Caco-2 (cell line): ENCODE measurements around the gene NOBOX. TPM values are rescaled to one million over a fixed set of nuclear protein-coding genes. Genes with fewer than 3 reads are reported as not detected.

Experiments
- BruUV-seq: library from RNA; stranded (reverse); fragments of 400-500 nt; replicated peaks from 2 replicates; lab custom pipeline; 2021; lab: Mats Ljungman, UMichigan
- CTCF ChIA-PET: fragments of 300-600 bp; sonication (Branson Sonifier 250); formaldehyde crosslinking; loops from one replicate; lab custom pipeline; 2022; ENCODE audit warnings: antibody characterized with exemption; lab: Charles Lee
- POLR2A ChIA-PET: fragments of 300-600 bp; sonication (Branson Sonifier 250); formaldehyde crosslinking; loops from one replicate; lab custom pipeline; 2022; ENCODE audit warnings: antibody characterized with exemption; lab: Charles Lee
- DNase-seq, 2 experiments: peaks; one replicate each; pipeline versions ENCODE4 v3.0.0 to v3.0.0-alpha.2; 2020 to 2022
- H3K27me3 ChIP-seq: replicated peaks from 2 replicates; pipeline ENCODE4 v1.6.0; 2011; ENCODE audit warnings: low read length; ENCODE audit not compliant: control insufficient read depth, insufficient read depth
- H3K36me3 ChIP-seq: 2 replicates; pipeline ENCODE4 v1.5.1; 2011; ENCODE audit warnings: low read length; ENCODE audit not compliant: control insufficient read depth, insufficient read depth
- H3K4me1 ChIP-seq: fragments of 250-450 bp; sonication (Bioruptor Pico); 2 replicates; pipeline ENCODE4 v1.5.1; 2020; ENCODE audit warnings: mild to moderate bottlenecking
- H3K4me3 ChIP-seq: 2 replicates; pipeline ENCODE4 v1.5.1; 2011; ENCODE audit warnings: low read depth, mild to moderate bottlenecking, control low read depth, low read length
- H3K9me3 ChIP-seq: fragments of 250-450 bp; sonication (Bioruptor Pico); 2 replicates; pipeline ENCODE4 v1.5.1; 2020; ENCODE audit warnings: mild to moderate bottlenecking, moderate library complexity
- H3K27ac Mint-ChIP-seq: one replicate; pipeline ENCODE4 v1.8.0; 2022; ENCODE audit warnings: mixed read lengths; ENCODE audit not compliant: unreplicated experiment
- H3K27me3 Mint-ChIP-seq: one replicate; pipeline ENCODE4 v1.8.0; 2022; ENCODE audit warnings: mixed read lengths; ENCODE audit not compliant: insufficient read depth, unreplicated experiment
- H3K36me3 Mint-ChIP-seq: one replicate; pipeline ENCODE4 v1.8.0; 2022; ENCODE audit warnings: mild to moderate bottlenecking, mixed read lengths; ENCODE audit not compliant: insufficient read depth, unreplicated experiment
- H3K4me1 Mint-ChIP-seq: one replicate; pipeline ENCODE4 v1.8.0; 2022; ENCODE audit warnings: low read depth, mixed read lengths; ENCODE audit not compliant: unreplicated experiment
- H3K4me3 Mint-ChIP-seq: one replicate; pipeline ENCODE4 v1.8.0; 2022; ENCODE audit warnings: mild to moderate bottlenecking, moderate library complexity, mixed read lengths; ENCODE audit not compliant: unreplicated experiment
- H3K9me3 Mint-ChIP-seq: one replicate; pipeline ENCODE4 v1.8.0; 2022; ENCODE audit warnings: mixed read lengths; ENCODE audit not compliant: unreplicated experiment
- CTCF ChIP-seq, 2 experiments: fragments of 200-600 bp in 1 of 2; IDR thresholded peaks; 1 replicate in 1 of 2; 2 replicates in 1 of 2; pipeline versions ENCODE4 v1.5.1 to v1.8.0; 2011 to 2022; ENCODE audit warnings: antibody characterized with exemption in 1 of 2, control low read depth in 1 of 2, inconsistent platforms in 1 of 2, low read depth in 1 of 2, low read length in 1 of 2, mild to moderate bottlenecking in 1 of 2, moderate library complexity in 1 of 2; ENCODE audit not compliant: insufficient read depth in 1 of 2, severe bottlenecking in 1 of 2, unreplicated experiment in 1 of 2
- intact Hi-C: fragments of 100-400 bp; cut with micrococcal nuclease; formaldehyde crosslinking; loops from one replicate; pipeline ENCODE4 v1.10.0; 2022; ENCODE audit not compliant: unreplicated experiment
- total RNA-seq: library from RNA; stranded (reverse); gene quantifications from 2 replicates; pipeline ENCODE4 v1.2.3, GENCODE V29; 2022

NOBOX gene
- total RNA-seq, 1 experiment from 2014 or later, result not detected

DNA sequence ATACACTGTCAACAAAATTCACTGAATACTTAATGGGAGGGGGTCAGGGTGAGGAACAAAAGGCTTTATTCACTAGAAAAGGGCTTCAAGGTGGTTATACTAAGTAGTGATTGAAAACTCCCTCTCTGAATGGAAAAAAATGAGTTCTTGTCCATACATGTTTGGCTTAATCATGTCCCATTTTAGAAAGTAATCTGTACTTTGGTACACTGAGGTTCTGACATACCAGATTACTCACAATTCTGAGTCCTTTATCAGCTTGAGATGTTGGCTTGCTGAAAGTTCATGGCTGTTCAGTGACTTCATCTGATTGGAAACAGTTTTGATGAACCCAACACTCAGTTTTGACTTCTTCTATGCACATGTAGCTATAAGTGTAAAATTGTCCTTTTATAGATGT is 12.8 kb upstream of the NOBOX start:
- ChIA-PET CTCF (no interaction called here), POLR2A (no interaction called here)
- Histone ChIP-seq H3K36me3 (no peaks in the 10 kb centered on the region), H3K27me3 (no peaks in the 10 kb centered on the region), H3K4me1 (0 out of 2 replicates have a peak, but pooled peaks cover 4% of the 10 kb centered on the region), H3K4me3 (no peak overlapping the region), H3K9me3 (0 out of 2 replicates have a peak, but pooled peaks cover 4% of the 10 kb centered on the region)
- no TSS peak for BruUV-seq
- no peak for TF ChIP-seq CTCF (IDR thresholded peaks at IDR 0.05; ENCODE audit: insufficient read depth in 1 of 2, low read depth in 1 of 2, low read length in 1 of 2, severe bottlenecking in 1 of 2, unreplicated experiment in 1 of 2)
- H3K27ac Mint-ChIP-seq, result no peak overlapping the region
- H3K9me3 Mint-ChIP-seq, result peaks cover 10% of the 10 kb centered on the region
- H3K27me3 Mint-ChIP-seq, result peaks cover 13% of the 10 kb centered on the region
- intact Hi-C loops, result no loop called here
- H3K36me3 Mint-ChIP-seq, result no peaks in the 10 kb centered on the region
- no peak overlapping the region for H3K4me3 Mint-ChIP-seq
- H3K4me1 Mint-ChIP-seq, result no peaks in the 10 kb centered on the region
- no peak for DNase-seq

GRCh38 chr7:144415858-144416257 is 12.4 kb upstream of the NOBOX start:
- ChIA-PET POLR2A (no interaction called here), CTCF (no interaction called here)
- Histone ChIP-seq H3K4me1 (0 out of 2 replicates have a peak, but pooled peaks cover 4% of the 10 kb centered on the region), H3K36me3 (no peaks in the 10 kb centered on the region), H3K9me3 (0 out of 2 replicates have a peak, but pooled peaks cover 4% of the 10 kb centered on the region), H3K4me3 (no peak overlapping the region), H3K27me3 (no peaks in the 10 kb centered on the region)
- peaks cover 13% of the 10 kb centered on the region for H3K27me3 Mint-ChIP-seq
- TF ChIP-seq CTCF (IDR thresholded peaks at IDR 0.05; ENCODE audit: insufficient read depth in 1 of 2, low read depth in 1 of 2, low read length in 1 of 2, severe bottlenecking in 1 of 2, unreplicated experiment in 1 of 2), result no peak
- H3K4me1 Mint-ChIP-seq, result no peaks in the 10 kb centered on the region
- DNase-seq, result no peak
- no peaks in the 10 kb centered on the region for H3K36me3 Mint-ChIP-seq
- intact Hi-C loops, result no loop called here
- H3K9me3 Mint-ChIP-seq, result peaks cover 10% of the 10 kb centered on the region
- no TSS peak for BruUV-seq
- no peak overlapping the region for H3K27ac Mint-ChIP-seq
- no peak overlapping the region for H3K4me3 Mint-ChIP-seq

GRCh38 chr7:144414815-144415214 is 11.3 kb upstream of the NOBOX start:
- H3K27me3 Mint-ChIP-seq, result peaks cover 13% of the 10 kb centered on the region
- TF ChIP-seq CTCF (IDR thresholded peaks at IDR 0.05; ENCODE audit: insufficient read depth in 1 of 2, low read depth in 1 of 2, low read length in 1 of 2, severe bottlenecking in 1 of 2, unreplicated experiment in 1 of 2), result no peak
- H3K4me3 Mint-ChIP-seq, result no peak overlapping the region
- no peak for DNase-seq
- H3K4me3 ChIP-seq, result no peak overlapping the region
- H3K36me3 Mint-ChIP-seq, result no peaks in the 10 kb centered on the region
- no peaks in the 10 kb centered on the region for H3K36me3 ChIP-seq
- peaks cover 9% of the 10 kb centered on the region for H3K9me3 Mint-ChIP-seq
- no peaks in the 10 kb centered on the region for H3K4me1 Mint-ChIP-seq
- H3K9me3 ChIP-seq, result 0 out of 2 replicates have a peak, but pooled peaks cover 4% of the 10 kb centered on the region
- intact Hi-C loops, result no loop called here
- POLR2A ChIA-PET, result no interaction called here
- CTCF ChIA-PET, result no interaction called here
- H3K4me1 ChIP-seq, result 0 out of 2 replicates have a peak, but pooled peaks cover 4% of the 10 kb centered on the region
- no TSS peak for BruUV-seq
- H3K27me3 ChIP-seq, result no peaks in the 10 kb centered on the region
- H3K27ac Mint-ChIP-seq, result no peak overlapping the region
